GM19452 (cell line): Measurements from ENCODE around the gene TMEM178A.

Experiments used
- ATAC-seq: cut with Tn5 transposase; IDR thresholded peaks from one replicate; pipeline ENCODE4 v1.9.1; 2021; ENCODE audit not compliant: unreplicated experiment

Gene TMEM178A

GRCh38 chr2:39673018-39673417 is 7.3 kb downstream of the TMEM178A start:
- ATAC-seq, result no peak

- no peak for ATAC-seq
Observed at GRCh38 chr2:39676342-39676741, 10.6 kb downstream of the TMEM178A start.

- ATAC-seq, result no peak
Observed at GRCh38 chr2:39678170-39678569, 12.5 kb downstream of the TMEM178A start.

- no peak for ATAC-seq
Observed at GRCh38 chr2:39679805-39680204, 14.1 kb downstream of the TMEM178A start.

GRCh38 chr2:39682066-39682692 is 16.5 kb downstream of the TMEM178A start:
- ATAC-seq, result no peak

- no peak for ATAC-seq
Observed at GRCh38 chr2:39683022-39683699, 17.4 kb downstream of the TMEM178A start.

- no peak for ATAC-seq
Observed at GRCh38 chr2:39684464-39684863, 18.7 kb downstream of the TMEM178A start.

- ATAC-seq, result no peak
Observed at GRCh38 chr2:39685126-39685525, 19.4 kb downstream of the TMEM178A start.

- ATAC-seq, result no peak
Observed at GRCh38 chr2:39686456-39686855, 20.7 kb downstream of the TMEM178A start.

GRCh38 chr2:39688181-39688580 is 22.5 kb downstream of the TMEM178A start:
- ATAC-seq, result no peak

- no peak for ATAC-seq
Observed at GRCh38 chr2:39689272-39689841, 23.6 kb downstream of the TMEM178A start.

- ATAC-seq, result no peak
Observed at GRCh38 chr2:39689876-39690275, 24.2 kb downstream of the TMEM178A start.

GRCh38 chr2:39693245-39693644 is 27.5 kb downstream of the TMEM178A start:
- no peak for ATAC-seq

- no peak for ATAC-seq
Observed at GRCh38 chr2:39696101-39696553, 30.4 kb downstream of the TMEM178A start.

GRCh38 chr2:39696838-39697237 is 31.1 kb downstream of the TMEM178A start:
- ATAC-seq, result no peak

GRCh38 chr2:39697454-39697853 is 31.7 kb downstream of the TMEM178A start:
- no peak for ATAC-seq

GRCh38 chr2:39701137-39701536 is 35.4 kb downstream of the TMEM178A start:
- no peak for ATAC-seq

- no peak for ATAC-seq
Observed at GRCh38 chr2:39703181-39703872, 37.6 kb downstream of the TMEM178A start.

- no peak for ATAC-seq
Observed at GRCh38 chr2:39704540-39704939, 38.8 kb downstream of the TMEM178A start.

- ATAC-seq, result no peak
Observed at GRCh38 chr2:39705638-39706037, 39.9 kb downstream of the TMEM178A start.

GRCh38 chr2:39706312-39706711 is 40.6 kb downstream of the TMEM178A start:
- ATAC-seq, result no peak

GRCh38 chr2:39706945-39707344 is 41.2 kb downstream of the TMEM178A start:
- ATAC-seq, result no peak
